ENCODE data around the gene ASMT.
"Not testable (repeated sequence)": the region's sequence is repeated elsewhere in the genome, so short reads cannot be mapped to it uniquely, and the experiment has no call there.

ASMT gene

GRCh38 chrX:1598021-1598875 is 16.6 kb upstream of the ASMT start:
- no peak for DNase-seq (ENCODE audit: low read depth)

DNA sequence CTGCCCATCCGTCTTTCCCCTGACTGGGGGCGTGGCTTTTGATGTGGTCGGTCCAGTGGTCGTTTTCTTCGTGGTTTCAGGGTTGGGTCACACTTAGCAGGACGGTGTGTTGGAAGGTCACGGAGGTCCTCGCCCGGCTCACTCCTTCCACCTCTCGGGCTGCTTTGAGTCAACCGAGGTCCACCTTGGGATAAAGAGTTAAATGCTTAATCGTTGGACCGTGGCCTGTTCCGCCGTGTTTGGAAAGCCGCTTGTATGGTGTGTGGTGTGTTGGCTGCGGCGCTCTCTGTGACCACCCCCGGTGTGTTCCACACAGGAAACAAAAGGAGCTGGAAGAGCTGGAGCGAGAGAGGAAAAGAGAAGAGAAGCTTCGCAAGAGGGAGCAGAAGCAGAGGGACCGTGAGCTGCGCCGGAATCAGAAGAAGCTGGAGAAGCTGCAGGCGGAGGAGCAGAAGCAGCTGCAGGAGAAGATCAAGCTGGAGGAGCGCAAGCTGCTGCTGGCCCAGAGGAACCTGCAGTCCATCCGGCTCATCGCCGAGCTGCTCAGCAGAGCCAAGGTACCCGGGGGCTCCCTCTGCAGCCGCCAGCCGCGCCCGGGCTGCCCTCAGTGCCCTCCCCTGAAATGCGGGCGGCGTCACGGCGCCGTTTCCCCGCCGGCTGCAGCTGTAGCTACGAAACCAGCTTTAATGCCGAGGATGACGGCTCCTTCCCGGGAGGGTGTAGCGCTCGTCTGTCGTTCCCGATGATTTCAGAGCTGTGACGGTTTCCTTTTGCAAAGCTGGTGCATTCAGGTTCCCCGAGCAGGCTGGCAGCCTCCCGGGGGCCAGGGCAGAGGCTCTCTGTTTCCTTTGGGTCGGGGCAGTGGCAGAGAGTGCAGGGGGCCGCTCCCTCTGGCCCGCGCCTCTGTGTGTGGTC is 15.7 kb upstream of the ASMT start:
- no peak for DNase-seq (ENCODE audit: low read depth)

- no peak for DNase-seq (ENCODE audit: low read depth)
Measured at GRCh38 chrX:1599791-1600405, 15.0 kb upstream of the ASMT start.

DNA sequence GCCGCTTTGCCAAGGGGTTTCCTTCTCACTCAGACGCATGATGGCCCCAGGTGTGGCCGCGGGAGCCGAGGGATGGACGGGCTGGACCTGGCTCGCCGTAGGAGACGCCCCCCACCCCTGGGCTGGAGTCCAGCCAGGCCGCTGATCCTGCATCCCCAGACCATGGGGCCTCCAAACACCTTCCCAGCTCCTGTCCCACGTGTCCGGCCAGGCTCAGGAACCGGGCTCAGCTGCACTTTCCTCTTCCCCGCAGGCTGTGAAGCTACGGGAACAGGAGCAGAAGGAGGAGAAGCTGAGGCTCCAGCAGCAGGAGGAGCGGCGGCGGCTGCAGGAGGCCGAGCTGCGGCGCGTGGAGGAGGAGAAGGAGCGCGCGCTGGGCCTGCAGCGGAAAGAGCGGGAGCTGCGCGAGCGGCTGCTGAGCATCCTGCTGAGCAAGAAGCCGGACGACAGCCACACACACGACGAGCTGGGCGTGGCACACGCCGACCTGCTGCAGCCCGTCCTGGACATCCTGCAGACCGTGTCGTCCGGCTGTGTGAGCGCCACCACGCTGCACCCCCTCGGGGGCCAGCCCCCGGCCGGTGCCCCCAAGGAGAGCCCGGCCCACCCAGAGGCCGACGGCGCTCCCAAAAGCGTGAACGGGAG is 14.3 kb upstream of the ASMT start:
- no peak for DNase-seq (ENCODE audit: low read depth)

DNA sequence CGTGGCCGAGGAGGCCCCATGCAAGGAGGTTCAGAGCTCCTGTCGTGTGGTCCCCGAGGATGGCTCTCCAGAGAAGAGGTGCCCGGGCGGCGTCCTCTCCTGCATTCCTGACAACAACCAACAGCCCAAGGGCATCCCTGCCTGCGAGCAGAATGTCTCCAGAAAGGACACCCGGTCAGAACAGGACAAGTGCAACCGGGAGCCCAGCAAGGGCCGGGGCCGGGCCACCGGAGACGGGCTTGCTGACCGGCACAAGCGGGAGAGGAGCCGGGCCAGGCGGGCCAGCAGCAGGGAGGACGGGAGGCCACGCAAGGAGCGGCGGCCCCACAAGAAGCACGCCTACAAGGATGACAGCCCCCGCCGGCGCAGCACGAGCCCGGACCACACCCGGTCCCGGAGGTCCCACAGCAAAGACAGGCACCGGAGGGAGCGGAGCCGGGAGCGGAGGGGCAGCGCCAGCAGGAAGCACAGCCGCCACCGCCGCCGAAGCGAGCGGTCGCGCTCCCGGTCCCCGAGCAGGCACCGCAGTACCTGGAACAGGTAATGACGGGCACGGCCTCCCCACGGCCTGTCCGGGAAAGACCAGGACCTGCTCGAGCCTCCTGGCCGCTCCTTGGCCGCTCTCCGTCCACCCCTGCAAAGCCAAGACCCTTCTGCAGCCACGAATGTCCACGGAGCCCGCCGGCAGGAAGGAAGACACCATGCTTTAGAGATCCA is 13.7 kb upstream of the ASMT start:
- DNase-seq (ENCODE audit: low read depth), result no peak

GRCh38 chrX:1601768-1602085 is 13.1 kb upstream of the ASMT start:
- no peak for DNase-seq (ENCODE audit: low read depth)

GRCh38 chrX:1602299-1602698 is 12.6 kb upstream of the ASMT start:
- no peak for DNase-seq (ENCODE audit: low read depth)

GRCh38 chrX:1606496-1606895 is 8.4 kb upstream of the ASMT start:
- DNase-seq (ENCODE audit: low read depth), result no peak

GRCh38 chrX:1609311-1609710 is 5.5 kb upstream of the ASMT start:
- no peak for DNase-seq (ENCODE audit: low read depth)

GRCh38 chrX:1609762-1610161 is 5.1 kb upstream of the ASMT start:
- DNase-seq (ENCODE audit: low read depth), result no peak

GRCh38 chrX:1610166-1610565 is 4.7 kb upstream of the ASMT start:
- DNase-seq (ENCODE audit: low read depth), result no peak

GRCh38 chrX:1610736-1611135 is 4.1 kb upstream of the ASMT start:
- DNase-seq (ENCODE audit: low read depth), result no peak

GRCh38 chrX:1612641-1613286 is 2.1 kb upstream of the ASMT start:
- DNase-seq (ENCODE audit: low read depth), result no peak

GRCh38 chrX:1618689-1619088 is 3.8 kb downstream of the ASMT start:
- no peak for DNase-seq (ENCODE audit: low read depth)

DNA sequence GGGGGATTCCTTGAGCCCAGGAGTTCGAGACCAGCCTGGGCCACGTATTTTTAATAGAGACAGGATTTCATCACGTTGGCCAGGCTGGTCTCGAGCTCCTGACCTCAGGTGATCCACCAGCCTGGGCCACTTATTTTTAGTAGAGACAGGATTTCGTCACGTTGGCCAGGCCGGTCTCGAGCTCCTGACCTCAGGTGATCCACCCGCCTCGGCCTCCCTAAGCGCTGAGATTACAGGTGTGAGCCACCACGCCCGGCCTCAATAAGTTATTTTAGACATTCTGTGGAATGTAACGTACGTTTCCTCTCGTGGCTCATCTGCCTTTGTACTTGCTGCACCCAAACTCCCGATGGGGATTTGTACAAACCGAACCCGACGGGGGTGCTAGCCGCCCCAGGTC is 8.8 kb downstream of the ASMT start:
- no peak for DNase-seq (ENCODE audit: low read depth)

DNA sequence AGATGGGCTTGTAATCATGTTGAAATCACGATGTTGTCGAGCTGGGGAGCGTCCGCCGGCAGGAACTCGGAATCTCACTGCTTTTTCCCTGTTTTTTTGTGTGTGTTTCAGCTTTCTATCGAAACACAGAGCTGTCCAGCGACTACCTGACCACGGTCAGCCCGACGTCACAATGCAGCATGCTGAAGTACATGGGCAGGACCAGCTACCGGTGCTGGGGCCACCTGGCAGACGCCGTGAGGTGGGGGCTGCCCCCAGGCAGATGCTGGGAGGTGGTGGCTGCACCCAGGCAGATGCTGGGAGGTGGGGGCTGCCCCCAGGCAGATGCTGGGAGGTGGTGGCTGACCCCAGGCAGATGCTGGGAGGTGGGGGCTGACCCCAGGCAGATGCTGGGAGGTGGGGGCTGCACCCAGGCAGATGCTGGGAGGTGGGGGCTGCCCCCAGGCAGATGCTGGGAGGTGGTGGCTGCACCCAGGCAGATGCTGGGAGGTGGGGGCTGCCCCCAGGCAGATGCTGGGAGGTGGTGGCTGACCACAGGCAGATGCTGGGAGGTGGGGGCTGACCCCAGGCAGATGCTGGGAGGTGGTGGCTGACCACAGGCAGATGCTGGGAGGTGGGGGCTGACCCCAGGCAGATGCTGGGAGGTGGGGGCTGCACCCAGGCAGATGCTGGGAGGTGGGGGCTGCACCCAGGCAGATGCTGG is 9.4 kb downstream of the ASMT start:
- not testable (repeated sequence) for DNase-seq (ENCODE audit: low read depth)

- not testable (repeated sequence) for DNase-seq (ENCODE audit: low read depth)
Measured at GRCh38 chrX:1624861-1625215, 10.0 kb downstream of the ASMT start.

DNA sequence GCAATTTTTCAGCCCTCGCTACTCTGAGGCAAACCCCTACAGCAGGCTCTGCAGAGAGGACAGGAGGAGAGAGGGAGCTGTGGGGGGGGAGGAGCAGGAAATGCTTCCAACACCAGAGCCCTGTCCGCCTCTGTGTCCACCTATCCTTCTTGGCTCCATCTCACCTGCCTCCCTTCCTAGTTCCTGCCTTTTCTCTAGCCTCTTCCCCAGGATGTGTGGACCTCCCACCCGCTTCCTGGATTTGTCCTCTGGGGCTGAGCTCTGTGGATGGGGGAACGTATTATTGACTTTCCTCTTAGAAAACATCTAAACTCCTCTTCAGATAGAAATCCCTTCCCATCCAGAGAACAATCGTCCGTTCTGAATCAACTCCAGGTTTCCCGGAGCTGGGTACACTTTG is 14.4 kb downstream of the ASMT start:
- DNase-seq (ENCODE audit: low read depth), result no peak

GRCh38 chrX:1646009-1646408 is 31.1 kb downstream of the ASMT start:
- no peak for DNase-seq (ENCODE audit: low read depth)

GRCh38 chrX:1649621-1650020 is 34.8 kb downstream of the ASMT start:
- DNase-seq (ENCODE audit: low read depth), result no peak
